Germinal center (tissue), 1 donor: ENCODE data around the gene POTEE.
"Not testable (repeated sequence)": the region's sequence is repeated elsewhere in the genome, so short reads cannot be mapped to it uniquely, and the experiment has no call there.

ENCODE experiments used
- DNase-seq: peaks from one replicate; pipeline ENCODE4 v3.0.0; 2012; ENCODE audit warnings: mixed read lengths, low spot score

POTEE gene

GRCh38 chr2:131209030-131209772, at the start of gene POTEE:
Gene POTEE (plus strand): TSS chr2:131209536. CDS start chr2:131218403, 8,867 bp downstream.
- not testable (repeated sequence) for DNase-seq

GRCh38 chr2:131165562-131165961, 43.8 kb upstream of the POTEE start:
- not testable (repeated sequence) for DNase-seq

DNA sequence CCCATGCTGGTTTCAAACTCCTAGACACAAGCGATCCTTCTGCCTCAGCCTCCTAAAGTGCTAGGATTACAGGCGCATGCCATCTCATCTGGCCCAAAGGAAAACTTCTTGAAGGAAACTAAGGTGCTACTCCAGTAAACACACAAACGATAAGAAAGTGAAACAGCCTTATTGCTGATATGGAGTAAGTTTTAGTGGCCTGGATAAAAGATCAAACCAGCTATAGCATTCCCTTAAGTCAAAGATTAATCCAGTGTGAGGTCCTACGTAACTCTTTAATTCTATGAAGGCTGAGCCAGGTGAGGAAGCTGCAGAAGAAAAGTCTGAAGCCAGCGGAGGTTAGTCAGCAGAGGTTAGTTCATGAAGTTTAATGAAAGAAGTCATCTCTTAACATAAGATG, 40.8 kb upstream of the POTEE start:
- DNase-seq, result no peak

DNA sequence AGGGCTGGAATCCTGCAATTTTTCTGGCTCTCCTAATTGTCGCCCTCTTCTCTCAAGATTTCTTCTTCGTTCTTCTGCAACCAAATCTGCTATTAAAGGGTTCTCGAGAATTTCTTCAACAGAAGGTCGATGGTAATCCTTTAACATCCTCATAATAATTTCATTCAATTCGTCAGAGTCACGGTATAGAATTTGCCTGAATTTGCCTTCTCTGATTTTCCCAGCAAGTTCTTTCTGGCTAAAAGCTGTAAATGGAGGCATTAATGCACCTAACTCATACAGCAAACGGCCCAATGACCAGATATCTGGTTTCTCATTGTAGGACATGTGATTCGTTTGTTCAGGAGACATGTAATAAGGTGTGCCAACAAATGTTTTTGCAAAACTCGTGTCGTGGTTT, 31.3 kb upstream of the POTEE start:
- not testable (repeated sequence) for DNase-seq

- not testable (repeated sequence) for DNase-seq
Observed at GRCh38 chr2:131178721-131179418, 30.5 kb upstream of the POTEE start.

- DNase-seq, result not testable (repeated sequence)
Observed at GRCh38 chr2:131181451-131181850, 27.9 kb upstream of the POTEE start.

DNA sequence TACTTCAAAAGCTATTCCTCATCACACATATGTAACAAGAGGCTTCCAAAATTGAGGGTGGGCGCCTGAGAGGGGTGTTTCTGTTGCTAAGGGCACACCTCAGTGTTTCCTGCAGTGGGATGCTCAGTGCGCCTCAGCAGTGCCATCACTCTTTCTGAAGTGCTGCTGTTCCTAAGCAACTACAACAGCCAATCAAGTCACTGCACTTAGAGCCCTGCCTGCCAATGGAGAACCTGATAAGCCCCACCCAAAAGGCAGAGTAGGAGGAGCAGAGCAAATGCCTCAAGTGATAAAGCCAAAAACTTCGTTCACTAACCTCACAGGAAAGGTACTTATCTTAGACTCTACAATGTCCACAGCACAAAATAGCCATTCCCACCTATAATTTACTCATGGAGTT, 15.9 kb upstream of the POTEE start:
- DNase-seq, result not testable (repeated sequence)

GRCh38 chr2:131196186-131196585, 13.2 kb upstream of the POTEE start:
- DNase-seq, result not testable (repeated sequence)

GRCh38 chr2:131201098-131201497, 8.2 kb upstream of the POTEE start:
- no peak for DNase-seq

- not testable (repeated sequence) for DNase-seq
Observed at GRCh38 chr2:131207839-131208238, 1.5 kb upstream of the POTEE start.

GRCh38 chr2:131209773-131210104, 403 bp downstream of the POTEE start:
- DNase-seq, result not testable (repeated sequence)

DNA sequence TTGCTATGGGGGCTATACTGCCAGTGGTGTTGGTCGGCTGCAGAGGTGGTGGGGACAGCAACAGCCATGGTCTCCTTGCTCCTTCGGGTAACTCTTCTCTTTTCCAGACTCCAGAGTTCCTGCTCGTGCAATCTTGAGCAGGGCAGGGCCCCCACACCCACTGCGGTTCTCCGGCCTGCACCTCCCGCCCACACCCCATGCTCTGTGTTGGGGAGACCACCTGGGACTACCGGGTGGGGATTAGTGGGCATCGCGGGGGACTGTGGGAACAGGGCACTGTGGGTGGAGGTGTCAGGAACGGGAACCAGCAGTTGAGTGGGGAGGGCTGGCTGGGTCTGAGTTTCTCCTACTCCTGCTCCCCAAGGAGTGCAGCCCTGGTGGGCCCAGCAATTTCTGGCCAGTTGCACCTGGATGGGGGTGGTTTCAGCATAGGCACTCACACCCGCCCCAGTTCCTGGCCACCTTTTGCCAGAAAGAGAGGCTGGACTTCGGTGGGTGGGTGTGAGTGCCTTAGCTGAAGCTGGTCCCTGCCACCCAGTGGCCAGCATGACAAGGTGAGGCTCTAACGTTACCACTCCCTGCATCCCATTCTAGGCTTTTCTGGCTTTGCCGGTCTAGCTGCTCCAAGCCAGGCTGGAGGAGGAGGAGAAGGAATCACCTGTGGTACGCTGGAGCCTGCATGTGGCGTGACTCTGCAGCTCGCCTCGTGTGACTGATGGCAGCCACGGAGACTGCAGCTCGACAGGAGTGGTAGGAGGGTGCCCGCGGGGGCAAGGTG, 1.3 kb downstream of the POTEE start:
- not testable (repeated sequence) for DNase-seq

GRCh38 chr2:131217238-131217986, 8.1 kb downstream of the POTEE start:
- not testable (repeated sequence) for DNase-seq

DNA sequence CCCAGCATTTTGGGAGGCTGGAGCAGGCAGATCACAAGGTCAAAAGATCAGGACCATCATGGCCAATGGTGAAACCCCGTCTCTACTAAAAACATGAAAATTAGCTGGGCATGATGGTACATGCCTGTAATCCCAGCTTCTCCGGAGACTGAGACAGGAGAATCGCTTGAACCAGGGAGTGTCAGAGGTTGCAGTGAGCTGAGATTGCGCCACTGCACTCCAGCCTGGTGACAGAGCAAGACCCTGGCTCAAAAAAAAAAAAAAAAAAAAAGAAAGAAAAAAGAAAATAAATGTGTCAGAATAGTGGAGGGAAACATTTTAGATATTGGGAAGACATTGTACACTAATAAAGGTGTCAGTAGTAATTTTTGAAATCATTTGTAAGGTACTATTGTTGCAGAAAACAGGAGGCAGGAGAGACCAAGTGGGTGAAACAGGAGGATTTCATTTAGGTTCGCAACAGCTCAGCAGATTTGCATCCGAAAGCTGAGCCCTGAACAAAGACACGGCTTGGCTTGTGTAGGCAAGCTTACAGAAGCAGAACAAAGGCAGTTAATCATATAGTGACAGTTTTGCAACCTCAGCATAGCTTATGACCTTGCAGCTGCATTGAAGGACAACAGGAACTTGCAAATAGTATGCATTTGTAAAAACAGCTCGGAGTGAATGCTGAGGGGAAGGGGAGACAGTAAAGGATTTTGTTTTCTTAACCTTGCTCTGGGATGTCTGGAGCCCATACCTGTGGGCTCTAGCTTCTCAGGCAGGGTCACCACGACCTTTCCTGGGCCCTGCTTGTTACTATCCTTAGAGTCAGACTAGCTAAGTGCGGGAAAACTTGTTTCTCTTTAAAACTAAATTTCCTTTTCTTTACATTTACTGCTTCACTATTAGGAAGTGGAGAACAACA, 26.5 kb downstream of the POTEE start:
- DNase-seq, result not testable (repeated sequence)
